Measurements from ENCODE around the gene ZNF296.

DNA sequence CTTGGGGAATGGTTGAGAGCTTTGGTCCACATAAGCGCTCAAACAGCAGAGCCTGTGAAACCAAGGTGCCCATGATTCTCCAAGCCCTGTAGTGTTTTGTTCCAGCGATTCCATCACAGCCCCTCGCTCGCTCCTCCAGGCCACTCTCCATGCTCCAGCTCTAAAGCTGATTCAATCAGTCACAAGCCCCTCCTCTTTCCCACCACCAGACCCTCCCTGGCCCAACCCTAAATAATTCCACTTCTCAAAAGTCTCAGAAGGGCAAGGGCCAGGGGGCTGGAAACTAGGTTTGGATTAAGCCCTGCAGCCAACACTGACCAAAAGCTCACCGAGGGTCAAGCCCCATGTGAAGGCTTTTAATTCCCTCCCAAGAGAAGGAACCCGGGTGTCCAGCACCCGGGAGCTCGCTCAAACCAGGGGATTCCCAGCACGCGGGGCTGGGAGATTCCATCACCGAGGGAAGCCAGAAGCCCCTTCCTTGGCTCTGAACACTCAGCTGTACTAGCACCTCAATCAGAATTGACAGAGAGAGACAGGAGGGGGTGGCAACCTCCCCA, 1.5 kb downstream of the ZNF296 start:
- TF ChIP-seq ZNF232 (CRISPR knock-in tag; IDR thresholded peaks at IDR 0.05) (no peak), NFE2L1 (CRISPR knock-in tag; IDR thresholded peaks at IDR 0.05) (no peak), CBFB (CRISPR knock-in tag; IDR thresholded peaks at IDR 0.05; ENCODE audit: low read depth) (no peak), ESRRA (CRISPR knock-in tag; IDR thresholded peaks at IDR 0.05; ENCODE audit: borderline replicate concordance) (no peak), ELF4 (CRISPR knock-in tag; IDR thresholded peaks at IDR 0.05; ENCODE audit: low read depth) (no peak)
- TF ChIP-seq, protein P1, sequence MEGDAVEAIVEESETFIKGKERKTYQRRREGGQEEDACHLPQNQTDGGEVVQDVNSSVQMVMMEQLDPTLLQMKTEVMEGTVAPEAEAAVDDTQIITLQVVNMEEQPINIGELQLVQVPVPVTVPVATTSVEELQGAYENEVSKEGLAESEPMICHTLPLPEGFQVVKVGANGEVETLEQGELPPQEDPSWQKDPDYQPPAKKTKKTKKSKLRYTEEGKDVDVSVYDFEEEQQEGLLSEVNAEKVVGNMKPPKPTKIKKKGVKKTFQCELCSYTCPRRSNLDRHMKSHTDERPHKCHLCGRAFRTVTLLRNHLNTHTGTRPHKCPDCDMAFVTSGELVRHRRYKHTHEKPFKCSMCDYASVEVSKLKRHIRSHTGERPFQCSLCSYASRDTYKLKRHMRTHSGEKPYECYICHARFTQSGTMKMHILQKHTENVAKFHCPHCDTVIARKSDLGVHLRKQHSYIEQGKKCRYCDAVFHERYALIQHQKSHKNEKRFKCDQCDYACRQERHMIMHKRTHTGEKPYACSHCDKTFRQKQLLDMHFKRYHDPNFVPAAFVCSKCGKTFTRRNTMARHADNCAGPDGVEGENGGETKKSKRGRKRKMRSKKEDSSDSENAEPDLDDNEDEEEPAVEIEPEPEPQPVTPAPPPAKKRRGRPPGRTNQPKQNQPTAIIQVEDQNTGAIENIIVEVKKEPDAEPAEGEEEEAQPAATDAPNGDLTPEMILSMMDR (IDR thresholded peaks at IDR 0.05) = no peak
- TF ChIP-seq, protein P2, sequence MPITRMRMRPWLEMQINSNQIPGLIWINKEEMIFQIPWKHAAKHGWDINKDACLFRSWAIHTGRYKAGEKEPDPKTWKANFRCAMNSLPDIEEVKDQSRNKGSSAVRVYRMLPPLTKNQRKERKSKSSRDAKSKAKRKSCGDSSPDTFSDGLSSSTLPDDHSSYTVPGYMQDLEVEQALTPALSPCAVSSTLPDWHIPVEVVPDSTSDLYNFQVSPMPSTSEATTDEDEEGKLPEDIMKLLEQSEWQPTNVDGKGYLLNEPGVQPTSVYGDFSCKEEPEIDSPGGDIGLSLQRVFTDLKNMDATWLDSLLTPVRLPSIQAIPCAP (CRISPR knock-in tag; IDR thresholded peaks at IDR 0.05) = no peak
